Bronchial epithelial cell (primary cell): ENCODE results near the gene TNFRSF4. TPM values are rescaled to one million over a fixed set of nuclear protein-coding genes. Genes with fewer than 3 reads are reported as not detected.

Experiments used
- DNase-seq: peaks from one replicate; pipeline ENCODE4 v3.0.0-alpha.2; 2010; ENCODE audit warnings: low read depth
- FAIRE-seq: peaks from 2 replicates; lab custom pipeline; 2011; peaks lifted over from hg19 to GRCh38; lab: Jason Lieb, UNC
- H3K27me3 ChIP-seq: 2 replicates; pipeline ENCODE4 v1.5.1; 2011; ENCODE audit warnings: low read length; ENCODE audit not compliant: control insufficient read depth, insufficient read depth
- H3K36me3 ChIP-seq: 2 replicates; pipeline ENCODE4 v1.5.1; 2011; ENCODE audit warnings: low read length; ENCODE audit not compliant: control insufficient read depth, insufficient read depth
- H3K4me3 ChIP-seq: 2 replicates; pipeline ENCODE4 v1.5.1; 2011; ENCODE audit warnings: mild to moderate bottlenecking, low read depth, low read length, control low read depth
- total RNA-seq: library from RNA; depleted of rRNA; stranded (reverse); fragments of >200 nt; gene quantifications from 2 replicates; pipeline ENCODE4 v1.2.1, GENCODE V29; 2014
- TF ChIP-seq, protein P1 (sequence below): IDR thresholded peaks from 2 replicates; pipeline ENCODE4 v1.5.1; 2011; ENCODE audit warnings: mild to moderate bottlenecking, moderate library complexity, low read length, control low read depth, inconsistent platforms; ENCODE audit not compliant: insufficient read depth, severe bottlenecking

The TNFRSF4 gene
- total RNA-seq, 1 donor from 2014 or later: not detected

DNA sequence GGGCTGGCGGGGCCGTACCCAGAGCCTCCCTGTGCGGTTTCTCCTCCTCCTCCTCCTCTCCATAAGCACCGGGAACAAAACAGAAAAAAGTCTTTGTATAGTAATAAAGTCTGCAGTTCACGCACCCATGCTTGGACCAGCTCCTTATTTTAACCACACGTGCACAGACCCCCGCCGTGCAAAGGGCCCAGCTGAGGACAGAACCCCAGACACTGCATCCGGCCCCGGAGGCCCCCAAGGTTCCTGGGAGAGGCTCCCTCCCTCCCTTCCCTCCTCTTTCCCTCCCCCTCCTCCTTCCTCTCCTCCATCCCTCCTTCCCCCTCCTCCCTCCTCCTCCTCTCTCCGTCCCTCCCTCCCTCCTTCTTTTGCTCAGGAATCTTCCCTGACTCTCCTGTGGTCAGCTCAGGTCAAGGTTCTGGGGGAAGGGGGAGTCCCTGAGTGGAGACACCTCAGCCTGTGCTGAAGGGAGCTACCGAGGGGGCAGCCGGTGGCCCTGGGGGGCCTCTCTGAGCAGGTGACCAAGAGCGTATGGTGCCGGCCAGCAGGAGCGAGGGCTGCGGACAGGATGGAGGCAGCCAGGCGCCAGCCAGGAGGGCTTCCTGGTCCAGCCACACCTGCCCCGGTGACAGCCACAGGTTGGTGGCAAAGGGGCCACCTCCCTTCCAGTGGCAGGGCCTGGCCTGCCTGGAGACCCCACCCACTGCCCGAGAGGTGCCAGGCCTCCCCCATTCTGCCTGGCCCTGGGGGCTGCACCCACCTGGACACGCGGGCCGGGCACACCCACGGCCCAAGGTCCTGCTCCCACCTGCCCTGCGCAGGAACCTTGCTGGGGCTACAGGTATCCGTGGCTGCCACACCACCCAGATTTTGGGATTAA is 43.5 kb downstream of the TNFRSF4 start:
- DNase-seq (no peak), FAIRE-seq (no peak)
- H3K36me3 ChIP-seq: peaks cover 8% of the 10 kb centered on the region
- peaks cover 5% of the 10 kb centered on the region for H3K27me3 ChIP-seq
- H3K4me3 ChIP-seq: no peak overlapping the region
- TF ChIP-seq, protein P1, sequence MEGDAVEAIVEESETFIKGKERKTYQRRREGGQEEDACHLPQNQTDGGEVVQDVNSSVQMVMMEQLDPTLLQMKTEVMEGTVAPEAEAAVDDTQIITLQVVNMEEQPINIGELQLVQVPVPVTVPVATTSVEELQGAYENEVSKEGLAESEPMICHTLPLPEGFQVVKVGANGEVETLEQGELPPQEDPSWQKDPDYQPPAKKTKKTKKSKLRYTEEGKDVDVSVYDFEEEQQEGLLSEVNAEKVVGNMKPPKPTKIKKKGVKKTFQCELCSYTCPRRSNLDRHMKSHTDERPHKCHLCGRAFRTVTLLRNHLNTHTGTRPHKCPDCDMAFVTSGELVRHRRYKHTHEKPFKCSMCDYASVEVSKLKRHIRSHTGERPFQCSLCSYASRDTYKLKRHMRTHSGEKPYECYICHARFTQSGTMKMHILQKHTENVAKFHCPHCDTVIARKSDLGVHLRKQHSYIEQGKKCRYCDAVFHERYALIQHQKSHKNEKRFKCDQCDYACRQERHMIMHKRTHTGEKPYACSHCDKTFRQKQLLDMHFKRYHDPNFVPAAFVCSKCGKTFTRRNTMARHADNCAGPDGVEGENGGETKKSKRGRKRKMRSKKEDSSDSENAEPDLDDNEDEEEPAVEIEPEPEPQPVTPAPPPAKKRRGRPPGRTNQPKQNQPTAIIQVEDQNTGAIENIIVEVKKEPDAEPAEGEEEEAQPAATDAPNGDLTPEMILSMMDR: no peak

DNA sequence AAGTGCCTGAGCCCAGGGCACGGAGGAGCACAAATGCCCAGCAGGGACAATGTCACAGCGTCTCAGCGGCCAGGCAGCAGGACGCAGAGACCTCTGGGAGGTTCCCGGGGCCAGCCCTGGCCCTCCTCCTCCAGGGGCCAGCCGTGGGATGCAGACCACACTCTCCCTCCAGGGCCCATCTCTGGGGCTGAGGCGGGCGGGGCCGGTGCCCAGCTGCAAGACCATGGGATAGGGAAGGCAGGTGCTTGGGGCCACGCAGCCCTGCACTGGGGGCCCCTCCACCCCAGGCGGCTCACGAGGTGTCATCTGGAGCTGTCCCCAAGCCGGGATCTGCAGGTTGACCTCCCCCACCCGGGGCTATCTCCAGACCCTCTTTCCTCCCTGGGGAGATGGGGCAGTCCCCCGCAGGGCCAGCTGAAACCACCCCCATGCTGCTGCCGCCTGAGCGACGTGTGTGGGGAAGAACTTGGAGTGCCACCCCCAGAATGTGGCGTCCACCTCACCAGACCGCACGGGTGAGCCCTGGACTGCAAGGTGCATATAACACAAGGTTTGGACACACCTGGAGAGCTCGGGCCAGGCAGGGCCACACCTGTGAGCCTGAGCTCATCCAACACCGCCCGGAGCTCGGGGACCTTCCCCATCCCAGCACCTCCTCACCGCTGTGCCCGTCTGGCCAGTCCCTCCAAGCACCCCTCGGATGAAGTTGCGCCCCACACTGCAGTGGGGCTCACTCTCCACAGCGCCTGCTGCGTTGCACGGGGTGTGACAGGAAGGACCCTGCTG is 44.3 kb downstream of the TNFRSF4 start:
- H3K36me3 ChIP-seq: peaks cover 11% of the 10 kb centered on the region
- peaks cover 5% of the 10 kb centered on the region for H3K27me3 ChIP-seq
- TF ChIP-seq, protein P1: no peak
- H3K4me3 ChIP-seq: no peak overlapping the region
- no peak for FAIRE-seq
- DNase-seq: no peak

DNA sequence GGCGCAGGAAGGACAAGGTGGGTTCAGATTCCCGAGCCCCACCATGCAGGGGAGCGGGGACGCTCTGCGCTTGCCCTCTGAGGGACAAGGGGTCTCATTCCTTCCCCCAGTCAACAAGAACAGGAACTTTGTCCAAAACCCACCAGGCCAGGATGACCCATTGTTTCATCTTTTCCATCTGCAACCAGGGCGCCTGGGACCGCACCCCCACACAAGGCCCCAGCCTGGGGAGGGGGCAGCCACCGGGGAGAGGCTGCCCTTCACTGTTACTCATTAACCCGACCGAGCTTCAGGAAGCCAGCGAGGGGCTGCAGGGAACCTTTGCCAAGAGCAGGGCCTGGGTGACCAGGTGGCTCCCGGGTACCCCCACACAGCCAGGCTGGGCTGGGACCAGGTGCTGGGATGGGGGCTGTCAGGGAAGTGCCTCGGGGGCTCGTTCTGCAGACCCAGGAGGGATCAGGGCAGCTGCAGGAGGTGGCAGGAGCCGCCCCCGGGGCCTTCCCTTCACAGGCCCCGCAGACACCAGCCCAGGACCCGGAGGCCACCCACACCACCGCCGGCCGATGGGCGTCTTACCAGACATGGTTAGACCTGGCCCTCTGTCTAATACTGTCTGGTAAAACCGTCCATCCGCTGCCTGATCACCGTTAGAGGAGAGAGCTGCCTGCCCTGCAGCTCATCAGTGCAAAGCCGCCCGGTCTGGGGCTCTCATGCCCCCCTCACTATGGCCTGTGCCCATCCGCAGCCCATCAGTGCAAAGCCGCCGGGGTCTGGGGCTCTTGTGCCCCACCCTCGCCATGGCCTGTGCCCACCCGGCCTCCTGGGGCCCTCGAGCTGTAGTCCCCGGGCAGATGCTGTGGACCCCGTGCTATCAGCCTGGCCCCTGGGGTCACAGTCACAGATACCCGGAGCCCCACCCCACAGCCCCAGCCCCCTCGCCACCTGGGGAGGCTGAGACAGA is 45.2 kb downstream of the TNFRSF4 start:
- no peak overlapping the region for H3K4me3 ChIP-seq
- H3K36me3 ChIP-seq: peaks cover 11% of the 10 kb centered on the region
- FAIRE-seq: no peak
- TF ChIP-seq, protein P1: no peak
- no peak for DNase-seq
- peaks cover 3% of the 10 kb centered on the region for H3K27me3 ChIP-seq

DNA sequence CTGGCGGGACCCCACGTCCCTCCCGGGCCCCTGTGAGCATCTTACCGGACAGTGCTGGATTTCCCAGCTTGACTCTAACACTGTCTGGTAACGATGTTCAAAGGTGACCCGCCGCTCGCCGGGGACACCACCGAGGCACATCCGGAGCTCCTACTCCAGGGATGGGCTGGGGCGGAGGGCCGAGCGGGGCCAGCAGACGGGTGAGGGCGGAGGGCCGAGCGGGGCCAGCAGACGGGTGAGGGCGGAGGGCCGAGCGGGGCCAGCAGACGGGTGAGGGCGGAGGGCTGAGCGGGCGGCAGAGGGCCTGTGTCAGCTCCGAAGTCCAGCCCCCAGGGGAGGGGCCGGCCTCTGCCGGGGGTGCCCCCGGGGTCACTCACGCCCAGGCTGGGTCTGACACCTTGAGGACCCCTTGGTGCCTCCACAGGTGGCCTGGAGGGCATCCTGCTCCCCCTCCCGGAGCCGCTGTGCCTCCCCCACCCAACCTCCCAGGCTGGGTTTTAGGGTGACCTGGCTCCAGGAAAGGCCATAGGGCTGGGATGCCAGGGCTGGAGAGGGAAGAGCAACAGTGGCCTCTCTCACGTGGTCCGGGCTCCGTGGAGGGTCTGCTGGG is 46.0 kb downstream of the TNFRSF4 start:
- DNase-seq (no peak), FAIRE-seq (no peak)
- no peaks in the 10 kb centered on the region for H3K27me3 ChIP-seq
- peaks cover 11% of the 10 kb centered on the region for H3K36me3 ChIP-seq
- TF ChIP-seq, protein P1: no peak
- H3K4me3 ChIP-seq: no peak overlapping the region

DNA sequence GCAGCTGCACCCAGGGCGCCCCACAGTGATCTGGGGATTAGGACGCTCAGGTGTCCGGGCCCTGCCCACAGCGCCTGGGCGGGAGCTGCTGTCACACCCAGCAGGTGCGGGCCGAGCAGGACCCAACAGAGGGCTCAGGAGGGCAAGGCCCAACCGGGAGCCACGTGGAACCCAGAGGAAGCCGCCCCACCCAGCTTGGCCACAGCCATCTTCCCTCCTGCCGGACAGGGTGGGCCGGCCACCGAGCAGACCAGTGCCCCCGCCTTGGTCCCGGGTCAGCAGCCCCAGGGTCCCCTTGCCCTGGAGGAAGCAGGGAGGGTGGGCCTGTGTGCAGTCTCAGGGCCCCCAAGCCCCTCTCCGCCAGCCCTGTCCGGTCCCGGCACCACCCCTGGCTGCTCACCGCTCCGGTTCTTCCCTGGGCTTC is 46.5 kb downstream of the TNFRSF4 start:
- DNase-seq (no peak), FAIRE-seq (no peak)
- TF ChIP-seq, protein P1: no peak
- Histone ChIP-seq H3K4me3 (no peak overlapping the region), H3K27me3 (no peaks in the 10 kb centered on the region), H3K36me3 (peaks cover 11% of the 10 kb centered on the region)
